Measurements from ENCODE around the gene OGFR.

Gene OGFR

DNA sequence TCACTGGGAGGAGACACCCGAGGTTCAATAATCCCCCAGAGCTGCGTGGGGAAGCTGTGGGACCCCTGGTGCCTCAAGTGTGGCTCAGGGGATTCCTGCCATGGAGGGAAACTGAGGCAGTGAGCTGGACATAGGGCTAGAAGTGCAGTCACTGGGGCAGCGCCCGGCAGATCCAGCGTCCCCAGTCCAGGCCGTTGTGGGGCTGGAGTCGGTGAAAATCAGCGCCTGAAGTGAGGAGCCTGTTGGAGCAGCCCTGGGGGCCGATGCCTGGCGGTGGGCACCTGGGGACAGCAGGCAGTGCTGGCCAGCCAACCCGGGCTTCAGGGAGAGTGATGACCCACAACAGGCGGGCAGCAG is 10.1 kb downstream of the OGFR start:
- ATAC-seq: no peak
- TF ChIP-seq ZFP30 (CRISPR knock-in tag; IDR thresholded peaks at IDR 0.05) (no peak), ISL1 (CRISPR knock-in tag; IDR thresholded peaks at IDR 0.05) (no peak), POU6F1 (CRISPR knock-in tag; IDR thresholded peaks at IDR 0.05; ENCODE audit: borderline replicate concordance, low read depth) (no peak), ZC3H10 (CRISPR knock-in tag; IDR thresholded peaks at IDR 0.05) (no peak), ARNTL (CRISPR knock-in tag; IDR thresholded peaks at IDR 0.05; ENCODE audit: borderline replicate concordance, low read depth) (no peak), ZNF70 (CRISPR knock-in tag; IDR thresholded peaks at IDR 0.05) (no peak), TOX (CRISPR knock-in tag; IDR thresholded peaks at IDR 0.05; ENCODE audit: borderline replicate concordance) (no peak), ZNF565 (CRISPR knock-in tag; conservative IDR thresholded peaks at IDR 0.05; ENCODE audit: low read depth) (no peak)

DNA sequence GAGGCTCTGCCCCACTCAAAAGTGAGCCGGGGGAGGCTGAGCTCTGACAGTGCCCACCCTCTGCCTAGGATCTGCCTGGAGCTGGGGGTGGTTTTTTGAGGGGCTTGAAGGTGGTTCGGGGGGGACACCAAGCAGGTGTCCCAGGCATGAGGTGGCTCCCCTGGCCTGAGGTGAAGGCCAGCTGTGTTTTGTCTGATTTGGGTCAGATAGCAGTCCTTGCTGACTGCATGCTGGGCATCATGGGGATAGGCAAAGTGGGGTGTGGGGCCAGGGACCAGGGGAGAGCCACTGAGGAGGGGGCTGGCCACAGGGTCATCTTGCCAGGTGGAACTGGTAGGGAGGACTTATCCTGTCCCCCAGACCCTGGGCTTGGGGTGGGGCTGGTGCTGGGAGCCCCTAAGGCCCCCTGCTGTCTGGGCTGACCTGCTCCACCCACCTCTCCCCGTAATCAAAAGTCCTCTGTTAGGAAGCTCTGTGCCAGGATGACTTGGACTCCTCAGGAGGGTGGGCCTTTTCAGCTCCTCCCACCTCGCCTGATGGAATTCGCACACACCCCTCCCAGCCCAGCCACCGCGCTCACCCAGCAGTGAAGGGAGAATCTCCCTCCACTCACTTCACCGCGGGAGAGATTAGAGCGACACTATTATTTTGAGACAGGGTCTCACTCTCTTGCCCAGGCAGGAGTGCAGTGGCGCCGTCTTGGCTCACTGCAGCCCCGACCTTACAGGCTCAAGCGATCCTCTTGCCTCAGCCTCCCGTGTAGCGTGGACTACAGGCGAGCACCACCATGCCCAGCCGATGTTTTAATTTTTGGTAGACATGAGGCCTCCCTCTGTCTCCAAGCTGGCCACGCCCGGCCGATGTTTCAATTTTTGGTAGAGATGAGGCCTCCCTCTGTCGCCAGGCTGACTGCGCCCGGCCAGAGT is 10.7 kb downstream of the OGFR start:
- TF ChIP-seq ISL1 (CRISPR knock-in tag; IDR thresholded peaks at IDR 0.05) (no peak), SNAI2 (CRISPR knock-in tag; IDR thresholded peaks at IDR 0.05) (no peak), CREB5 (CRISPR knock-in tag; IDR thresholded peaks at IDR 0.05; ENCODE audit: low read depth) (no peak), PATZ1 (CRISPR knock-in tag; IDR thresholded peaks at IDR 0.05; ENCODE audit: borderline replicate concordance) (no peak), TOX (CRISPR knock-in tag; IDR thresholded peaks at IDR 0.05; ENCODE audit: borderline replicate concordance) (no peak)
- peak; percentile 10; the same call in 2 of the 3 replicates for ATAC-seq

DNA sequence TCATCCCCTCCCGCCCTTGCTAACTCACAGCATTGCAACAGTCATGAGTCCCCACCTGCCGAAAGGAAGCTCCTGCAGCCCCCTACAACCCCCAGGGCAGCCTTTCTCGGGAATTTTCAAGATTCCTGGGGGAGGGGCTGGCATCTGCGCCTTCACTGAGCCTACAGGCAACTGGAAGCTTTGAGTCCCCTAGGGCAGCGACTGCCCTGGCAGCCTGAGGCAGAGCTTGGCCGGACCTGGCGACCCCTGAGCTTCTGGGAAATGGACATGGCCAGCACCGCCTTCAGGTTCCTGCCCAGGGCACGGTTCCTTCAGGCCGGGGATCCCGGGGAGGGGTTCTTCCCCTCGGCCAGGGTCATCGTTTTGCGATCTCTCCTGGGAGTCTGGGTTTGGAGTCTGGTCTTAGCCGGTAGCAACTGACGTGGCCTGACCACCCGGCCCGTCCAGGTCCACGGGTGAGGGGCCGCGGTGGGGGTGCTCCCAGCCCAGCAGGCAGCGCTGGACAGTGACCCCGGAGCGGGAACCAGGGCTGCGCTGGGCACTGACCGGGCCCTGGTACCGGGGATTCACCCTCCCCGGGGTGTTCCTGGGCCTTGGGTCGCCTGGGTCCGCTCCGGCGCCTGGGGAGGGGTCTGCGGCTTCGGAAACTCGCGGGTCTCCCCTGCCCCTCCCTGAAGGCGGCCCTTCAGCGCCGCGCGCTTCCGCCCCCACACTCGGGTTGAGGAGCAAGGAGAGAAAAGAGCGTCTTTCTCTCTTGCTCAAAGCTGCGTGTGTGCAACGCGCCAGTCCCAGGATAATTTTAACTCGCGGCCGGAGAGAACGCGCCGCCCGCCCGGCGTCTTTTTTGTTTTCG is 11.6 kb downstream of the OGFR start:
- no peak for TF ChIP-seq ZC3H10 (CRISPR knock-in tag; IDR thresholded peaks at IDR 0.05)
- no peak for TF ChIP-seq OSR1 (CRISPR knock-in tag; IDR thresholded peaks at IDR 0.05)
- no peak for TF ChIP-seq ZNF70 (CRISPR knock-in tag; IDR thresholded peaks at IDR 0.05)
- no peak for TF ChIP-seq BACH2 (CRISPR knock-in tag; IDR thresholded peaks at IDR 0.05; ENCODE audit: borderline replicate concordance)
- TF ChIP-seq ZFP3 (CRISPR knock-in tag; IDR thresholded peaks at IDR 0.05): no peak
- no peak for TF ChIP-seq CREB5 (CRISPR knock-in tag; IDR thresholded peaks at IDR 0.05; ENCODE audit: low read depth)
- TF ChIP-seq PPARA (CRISPR knock-in tag; IDR thresholded peaks at IDR 0.05; ENCODE audit: borderline replicate concordance): no peak
- TF ChIP-seq CSRNP3 (CRISPR knock-in tag; IDR thresholded peaks at IDR 0.05): no peak
- TF ChIP-seq CSDC2 (CRISPR knock-in tag; IDR thresholded peaks at IDR 0.05): no peak
- TF ChIP-seq POU6F1 (CRISPR knock-in tag; IDR thresholded peaks at IDR 0.05; ENCODE audit: borderline replicate concordance, low read depth): no peak
- no peak for TF ChIP-seq TCF4 (CRISPR knock-in tag; IDR thresholded peaks at IDR 0.05; ENCODE audit: borderline replicate concordance)
- no peak for ATAC-seq

Measured in SK-N-SH treated with all-trans-retinoic acid at 6 μM for 48 hours (cell line).